GM21619 (cell line): ENCODE results near the gene IL6ST.

Experiments
- ATAC-seq: cut with Tn5 transposase; IDR thresholded peaks from one replicate; pipeline ENCODE4 v1.9.1; 2021; ENCODE audit not compliant: unreplicated experiment

IL6ST gene

GRCh38 chr5:55897905-55898304 lies 96.9 kb downstream of the IL6ST start:
- ATAC-seq: no peak

GRCh38 chr5:55897206-55897894 lies 97.4 kb downstream of the IL6ST start:
- no peak for ATAC-seq

- no peak for ATAC-seq
Observed at GRCh38 chr5:55896663-55897062, 98.1 kb downstream of the IL6ST start.

DNA sequence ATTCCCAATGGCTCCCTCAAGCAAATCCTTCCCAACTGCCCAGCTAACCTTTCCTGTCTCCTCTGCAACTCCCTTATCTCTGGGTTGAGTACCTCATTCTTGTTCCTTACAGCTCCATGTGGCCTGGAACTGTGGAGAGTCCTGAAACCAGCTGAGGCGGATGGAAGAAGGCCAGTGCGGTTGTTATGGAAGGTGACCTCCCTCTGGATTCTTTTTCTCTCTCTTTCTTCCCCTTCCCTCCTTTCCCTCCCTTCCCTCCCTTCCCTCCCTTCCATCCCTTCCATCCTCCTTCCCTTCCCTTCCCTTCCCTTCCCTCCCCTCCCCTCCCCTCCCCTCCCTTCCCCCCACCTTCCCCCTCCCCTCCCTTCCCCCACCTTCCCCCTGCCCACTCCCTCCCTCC lies 98.5 kb downstream of the IL6ST start:
- no peak for ATAC-seq

GRCh38 chr5:55895346-55895745 lies 99.4 kb downstream of the IL6ST start:
- no peak for ATAC-seq

GRCh38 chr5:55894135-55894534 lies 100.6 kb downstream of the IL6ST start:
- ATAC-seq: peak; percentile 57

DNA sequence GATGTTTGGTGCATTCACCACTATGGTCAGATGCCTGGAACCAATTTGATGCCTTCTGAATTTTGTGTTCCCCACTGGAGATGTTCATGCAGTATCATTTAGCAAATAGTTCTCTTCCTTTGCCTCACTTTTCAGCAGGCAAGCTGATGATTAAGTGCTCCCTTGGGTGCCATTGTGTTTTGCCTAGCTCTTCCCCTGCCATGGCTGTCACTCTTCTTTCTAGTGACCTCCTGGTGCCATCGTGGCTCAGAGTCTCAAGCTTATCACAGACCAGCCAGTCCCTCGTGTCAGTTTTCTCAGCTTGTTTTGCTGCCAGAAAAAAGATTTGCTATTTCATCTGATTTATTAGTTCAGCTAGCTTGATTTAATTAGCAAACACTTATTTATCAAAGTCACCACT lies 102.3 kb downstream of the IL6ST start:
- no peak for ATAC-seq

GRCh38 chr5:55888205-55888604 lies 106.6 kb downstream of the IL6ST start:
- no peak for ATAC-seq

GRCh38 chr5:55885359-55885758 lies 109.4 kb downstream of the IL6ST start:
- ATAC-seq: no peak
